OCI-LY1 (cell line): ENCODE data around the gene DNTT.

ENCODE experiments used
- EZH2 ChIP-seq: fragments of 200-600 bp; sonication (generic), shearing (Covaris generic); IDR thresholded peaks from 2 replicates; pipeline ENCODE4 v1.8.0; 2017; ENCODE audit warnings: borderline replicate concordance, mixed run types, mild to moderate bottlenecking, antibody characterized with exemption, low read length, moderate library complexity, mixed read lengths
- TF ChIP-seq, protein P1 (sequence below): fragments of 200-600 bp; sonication (generic), shearing (Covaris generic); IDR thresholded peaks from 2 replicates; pipeline ENCODE4 v1.5.1; 2017; ENCODE audit warnings: mild to moderate bottlenecking, antibody characterized with exemption, low read length, moderate library complexity, mixed read lengths

DNA sequence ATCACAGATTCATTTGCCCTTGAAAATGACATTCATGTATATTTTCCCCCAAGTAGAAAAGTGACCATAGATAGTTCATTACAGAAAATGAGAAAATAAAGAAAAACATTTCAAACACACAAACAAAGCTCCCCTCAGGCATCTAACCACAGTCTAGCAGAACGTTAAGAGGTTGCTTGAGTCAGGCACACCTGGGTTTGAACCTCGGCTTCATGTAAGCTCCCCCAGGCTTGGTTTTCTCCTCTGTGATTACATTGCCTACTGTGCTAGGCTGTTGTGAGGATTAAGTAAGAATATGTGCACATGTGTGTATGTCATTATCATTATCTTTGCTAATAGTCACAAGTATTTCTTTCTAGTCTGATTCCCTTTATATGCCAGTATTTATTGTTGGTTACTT lies 9.1 kb downstream of the DNTT start:
- TF ChIP-seq, protein P1, sequence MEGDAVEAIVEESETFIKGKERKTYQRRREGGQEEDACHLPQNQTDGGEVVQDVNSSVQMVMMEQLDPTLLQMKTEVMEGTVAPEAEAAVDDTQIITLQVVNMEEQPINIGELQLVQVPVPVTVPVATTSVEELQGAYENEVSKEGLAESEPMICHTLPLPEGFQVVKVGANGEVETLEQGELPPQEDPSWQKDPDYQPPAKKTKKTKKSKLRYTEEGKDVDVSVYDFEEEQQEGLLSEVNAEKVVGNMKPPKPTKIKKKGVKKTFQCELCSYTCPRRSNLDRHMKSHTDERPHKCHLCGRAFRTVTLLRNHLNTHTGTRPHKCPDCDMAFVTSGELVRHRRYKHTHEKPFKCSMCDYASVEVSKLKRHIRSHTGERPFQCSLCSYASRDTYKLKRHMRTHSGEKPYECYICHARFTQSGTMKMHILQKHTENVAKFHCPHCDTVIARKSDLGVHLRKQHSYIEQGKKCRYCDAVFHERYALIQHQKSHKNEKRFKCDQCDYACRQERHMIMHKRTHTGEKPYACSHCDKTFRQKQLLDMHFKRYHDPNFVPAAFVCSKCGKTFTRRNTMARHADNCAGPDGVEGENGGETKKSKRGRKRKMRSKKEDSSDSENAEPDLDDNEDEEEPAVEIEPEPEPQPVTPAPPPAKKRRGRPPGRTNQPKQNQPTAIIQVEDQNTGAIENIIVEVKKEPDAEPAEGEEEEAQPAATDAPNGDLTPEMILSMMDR: no peak
- no peak for TF ChIP-seq EZH2
